ENCODE measurements around the gene TNNT2. TPM values are rescaled to one million over a fixed set of nuclear protein-coding genes. Genes with fewer than 3 reads are reported as not detected.

TNNT2 gene
- total and polyA plus RNA-seq, 7 experiments from 2014 or later: not detected

- Histone ChIP-seq H3K9me3 (ENCODE audit: control insufficient read depth in 2 of 3, low read length in 3 of 3) (no peaks in the 10 kb centered on the region), H3K4me1 (ENCODE audit: control insufficient read depth in 2 of 2, insufficient read depth in 2 of 2, low read length in 2 of 2) (no peaks in the 10 kb centered on the region), H3K27me3 (ENCODE audit: control insufficient read depth in 2 of 2, insufficient read depth in 2 of 2, low read length in 2 of 2) (no peaks in the 10 kb centered on the region), H3K27ac (ENCODE audit: low read depth, low read length) (no peak overlapping the region), H3K4me3 (ENCODE audit: low read length) (no peak overlapping the region), H3K36me3 (ENCODE audit: control insufficient read depth in 2 of 3, insufficient read depth in 3 of 3, low read length in 3 of 3) (no peaks in the 10 kb centered on the region)
- ATAC-seq: no peak
- intact Hi-C loops (cut with micrococcal nuclease): no loop called here
- H3K27ac Mint-ChIP-seq: no peak overlapping the region
- POLR2A ChIA-PET: no interaction called here
- no peaks in the 10 kb centered on the region for H3K36me3 Mint-ChIP-seq
- H3K9me3 Mint-ChIP-seq: no peaks in the 10 kb centered on the region
- H3K4me1 Mint-ChIP-seq: peaks cover 0 to 4% (median 0%) of the 10 kb centered on the region in 7 donors
- H3K27me3 Mint-ChIP-seq: peaks cover 22 to 44% (median 29%) of the 10 kb centered on the region in 5 donors
- peak overlapping the region in 1 of 10 donors; percentile 6 for H3K4me3 Mint-ChIP-seq
- CTCF ChIA-PET: no interaction called here
- no peak for DNase-seq
Observed at GRCh38 chr1:201399352-201400126, 22.1 kb upstream of the TNNT2 start.

GRCh38 chr1:201399018-201399351, 21.5 kb upstream of the TNNT2 start, which contains the start of gene LAD1:
Gene LAD1 (minus strand): TSS chr1:201399324. CDS start chr1:201399306, 18 bp downstream.
- intact Hi-C loops (cut with micrococcal nuclease): no loop called here
- no peaks in the 10 kb centered on the region for H3K9me3 Mint-ChIP-seq
- POLR2A ChIA-PET: no interaction called here
- no peaks in the 10 kb centered on the region for H3K36me3 Mint-ChIP-seq
- Histone ChIP-seq H3K4me1 (ENCODE audit: control insufficient read depth in 2 of 2, insufficient read depth in 2 of 2, low read length in 2 of 2) (no peaks in the 10 kb centered on the region), H3K9me3 (ENCODE audit: control insufficient read depth in 2 of 3, low read length in 3 of 3) (no peaks in the 10 kb centered on the region), H3K36me3 (ENCODE audit: control insufficient read depth in 2 of 3, insufficient read depth in 3 of 3, low read length in 3 of 3) (no peaks in the 10 kb centered on the region), H3K27ac (ENCODE audit: low read depth, low read length) (no peak within 1 kb of the TSS), H3K27me3 (ENCODE audit: control insufficient read depth in 2 of 2, insufficient read depth in 2 of 2, low read length in 2 of 2) (no peaks in the 10 kb centered on the region), H3K4me3 (ENCODE audit: low read length) (no peak within 1 kb of the TSS)
- peak within 1 kb of the TSS in 3 of 10 donors; percentile 14 to 52 (median 23) for H3K4me3 Mint-ChIP-seq
- peaks cover 0 to 4% (median 0%) of the 10 kb centered on the region in 7 donors for H3K4me1 Mint-ChIP-seq
- no peak within 1 kb of the TSS for H3K27ac Mint-ChIP-seq
- DNase-seq (no peak), ATAC-seq (no peak)
- peaks cover 22 to 44% (median 29%) of the 10 kb centered on the region in 5 donors for H3K27me3 Mint-ChIP-seq
- CTCF ChIA-PET: no interaction called here

GRCh38 chr1:201397675-201398074, 20.2 kb upstream of the TNNT2 start:
- H3K9me3 Mint-ChIP-seq: no peaks in the 10 kb centered on the region
- ChIA-PET CTCF (no interaction called here), POLR2A (no interaction called here)
- Histone ChIP-seq H3K9me3 (ENCODE audit: control insufficient read depth in 2 of 3, low read length in 3 of 3) (no peaks in the 10 kb centered on the region), H3K4me1 (ENCODE audit: control insufficient read depth in 2 of 2, insufficient read depth in 2 of 2, low read length in 2 of 2) (no peaks in the 10 kb centered on the region), H3K27ac (ENCODE audit: low read depth, low read length) (no peak overlapping the region), H3K36me3 (ENCODE audit: control insufficient read depth in 2 of 3, insufficient read depth in 3 of 3, low read length in 3 of 3) (no peaks in the 10 kb centered on the region), H3K4me3 (ENCODE audit: low read length) (no peak overlapping the region), H3K27me3 (ENCODE audit: control insufficient read depth in 2 of 2, insufficient read depth in 2 of 2, low read length in 2 of 2) (no peaks in the 10 kb centered on the region)
- peak overlapping the region in 1 of 10 donors; percentile 14 for H3K4me3 Mint-ChIP-seq
- DNase-seq (no peak), ATAC-seq (no peak)
- no peak overlapping the region for H3K27ac Mint-ChIP-seq
- H3K4me1 Mint-ChIP-seq: peaks cover 0 to 4% (median 0%) of the 10 kb centered on the region in 7 donors
- intact Hi-C loops (cut with micrococcal nuclease): no loop called here
- peaks cover 22 to 51% (median 39%) of the 10 kb centered on the region in 5 donors for H3K27me3 Mint-ChIP-seq
- no peaks in the 10 kb centered on the region for H3K36me3 Mint-ChIP-seq

GRCh38 chr1:201396861-201397464, 19.5 kb upstream of the TNNT2 start:
- DNase-seq: no peak

GRCh38 chr1:201395936-201396335, 18.5 kb upstream of the TNNT2 start:
- Histone ChIP-seq H3K36me3 (ENCODE audit: control insufficient read depth in 2 of 3, insufficient read depth in 3 of 3, low read length in 3 of 3) (no peaks in the 10 kb centered on the region), H3K27ac (ENCODE audit: low read depth, low read length) (no peak overlapping the region), H3K9me3 (ENCODE audit: control insufficient read depth in 2 of 3, low read length in 3 of 3) (no peaks in the 10 kb centered on the region), H3K4me1 (ENCODE audit: control insufficient read depth in 2 of 2, insufficient read depth in 2 of 2, low read length in 2 of 2) (no peaks in the 10 kb centered on the region), H3K27me3 (ENCODE audit: control insufficient read depth in 2 of 2, insufficient read depth in 2 of 2, low read length in 2 of 2) (no peaks in the 10 kb centered on the region), H3K4me3 (ENCODE audit: low read length) (no peak overlapping the region)
- no peaks in the 10 kb centered on the region for H3K36me3 Mint-ChIP-seq
- ATAC-seq: no peak
- no peak overlapping the region for H3K27ac Mint-ChIP-seq
- peaks cover 0 to 4% (median 0%) of the 10 kb centered on the region in 7 donors for H3K4me1 Mint-ChIP-seq
- H3K4me3 Mint-ChIP-seq: no peak overlapping the region
- DNase-seq: no peak
- intact Hi-C loops (cut with micrococcal nuclease): no loop called here
- POLR2A ChIA-PET: no interaction called here
- CTCF ChIA-PET: no interaction called here
- H3K27me3 Mint-ChIP-seq: peaks cover 27 to 55% (median 40%) of the 10 kb centered on the region in 5 donors
- H3K9me3 Mint-ChIP-seq: no peaks in the 10 kb centered on the region

More at GRCh38 chr1:201396861-201397464, 19.5 kb upstream of the TNNT2 start:
- Histone ChIP-seq H3K4me3 (ENCODE audit: low read length) (no peak overlapping the region), H3K27me3 (ENCODE audit: control insufficient read depth in 2 of 2, insufficient read depth in 2 of 2, low read length in 2 of 2) (no peaks in the 10 kb centered on the region), H3K36me3 (ENCODE audit: control insufficient read depth in 2 of 3, insufficient read depth in 3 of 3, low read length in 3 of 3) (no peaks in the 10 kb centered on the region), H3K4me1 (ENCODE audit: control insufficient read depth in 2 of 2, insufficient read depth in 2 of 2, low read length in 2 of 2) (no peaks in the 10 kb centered on the region), H3K9me3 (ENCODE audit: control insufficient read depth in 2 of 3, low read length in 3 of 3) (no peaks in the 10 kb centered on the region), H3K27ac (ENCODE audit: low read depth, low read length) (no peak overlapping the region)
- Mint-ChIP-seq H3K9me3 (no peaks in the 10 kb centered on the region), H3K4me1 (peaks cover 0 to 4% (median 0%) of the 10 kb centered on the region in 7 donors), H3K4me3 (no peak overlapping the region), H3K27me3 (peaks cover 27 to 51% (median 40%) of the 10 kb centered on the region in 5 donors), H3K36me3 (no peaks in the 10 kb centered on the region), H3K27ac (no peak overlapping the region)
- CTCF ChIA-PET: no interaction called here
- POLR2A ChIA-PET: no interaction called here
- no peak for ATAC-seq
- intact Hi-C loops (cut with micrococcal nuclease): no loop called here

GRCh38 chr1:201394591-201394990, 17.1 kb upstream of the TNNT2 start:
- Histone ChIP-seq H3K4me3 (ENCODE audit: low read length) (no peak overlapping the region), H3K4me1 (ENCODE audit: control insufficient read depth in 2 of 2, insufficient read depth in 2 of 2, low read length in 2 of 2) (no peaks in the 10 kb centered on the region), H3K27me3 (ENCODE audit: control insufficient read depth in 2 of 2, insufficient read depth in 2 of 2, low read length in 2 of 2) (no peaks in the 10 kb centered on the region), H3K27ac (ENCODE audit: low read depth, low read length) (no peak overlapping the region), H3K36me3 (ENCODE audit: control insufficient read depth in 2 of 3, insufficient read depth in 3 of 3, low read length in 3 of 3) (no peaks in the 10 kb centered on the region), H3K9me3 (ENCODE audit: control insufficient read depth in 2 of 3, low read length in 3 of 3) (no peaks in the 10 kb centered on the region)
- CTCF ChIA-PET: interaction anchor here (1.2 kb wide), 1 partner anchor 11 kb away, joined by 4 read pairs; no protein-coding TSS in a partner anchor
- DNase-seq: no peak
- POLR2A ChIA-PET: no interaction called here
- Mint-ChIP-seq H3K9me3 (no peaks in the 10 kb centered on the region), H3K36me3 (no peaks in the 10 kb centered on the region), H3K27me3 (peaks cover 27 to 45% (median 36%) of the 10 kb centered on the region in 5 donors), H3K4me3 (no peak overlapping the region), H3K27ac (no peak overlapping the region), H3K4me1 (peaks cover 0 to 4% (median 0%) of the 10 kb centered on the region in 7 donors)
- ATAC-seq: no peak
- intact Hi-C loops (cut with micrococcal nuclease): no loop called here

- H3K27ac ChIP-seq (ENCODE audit: low read depth, low read length): no peak overlapping the region
- no peaks in the 10 kb centered on the region for H3K27me3 ChIP-seq (ENCODE audit: control insufficient read depth in 2 of 2, insufficient read depth in 2 of 2, low read length in 2 of 2)
- no peaks in the 10 kb centered on the region for H3K4me1 ChIP-seq (ENCODE audit: control insufficient read depth in 2 of 2, insufficient read depth in 2 of 2, low read length in 2 of 2)
- CTCF ChIA-PET: no interaction called here
- DNase-seq (no peak), ATAC-seq (no peak)
- no peak overlapping the region for H3K4me3 Mint-ChIP-seq
- H3K4me1 Mint-ChIP-seq: no peaks in the 10 kb centered on the region
- H3K4me3 ChIP-seq (ENCODE audit: low read length): no peak overlapping the region
- no peaks in the 10 kb centered on the region for H3K36me3 Mint-ChIP-seq
- intact Hi-C loops (cut with micrococcal nuclease): no loop called here
- no peak overlapping the region for H3K27ac Mint-ChIP-seq
- no peaks in the 10 kb centered on the region for H3K36me3 ChIP-seq (ENCODE audit: control insufficient read depth in 2 of 3, insufficient read depth in 3 of 3, low read length in 3 of 3)
- H3K27me3 Mint-ChIP-seq: peaks cover 19 to 35% (median 27%) of the 10 kb centered on the region in 5 donors
- POLR2A ChIA-PET: no interaction called here
- no peaks in the 10 kb centered on the region for H3K9me3 ChIP-seq (ENCODE audit: control insufficient read depth in 2 of 3, low read length in 3 of 3)
- H3K9me3 Mint-ChIP-seq: no peaks in the 10 kb centered on the region
Observed at GRCh38 chr1:201393076-201393475, 15.6 kb upstream of the TNNT2 start.

All from naive thymus-derived CD4-positive, alpha-beta T cell (primary cell).